Gastrocnemius medialis (tissue), 4 donors: ENCODE data around the gene PDCD1LG2.

Source experiments
- CTCF ChIP-seq, 5 experiments: fragments of 450-650 bp in 3 of 5; fragments of 200-600 bp in 2 of 5; sonication (generic) in 2 of 5; IDR thresholded peaks in 4 of 5; conservative IDR thresholded peaks in 1 of 5; 1 replicate in 4 of 5; 2 replicates in 1 of 5; pipeline ENCODE4 v1.5.1; 2016 to 2019; ENCODE audit warnings: antibody characterized with exemption in 5 of 5, mild to moderate bottlenecking in 3 of 5, moderate library complexity in 3 of 5
- POLR2A ChIP-seq, 2 donors: fragments of 450-650 bp; IDR thresholded peaks; one replicate each; pipeline ENCODE4 v1.6.1; 2017; ENCODE audit warnings: antibody characterized with exemption in 2 of 2, mild to moderate bottlenecking in 2 of 2, moderate library complexity in 2 of 2

- no peak for TF ChIP-seq CTCF (IDR thresholded peaks at IDR 0.05 in 4 of 5, conservative IDR thresholded peaks at IDR 0.05 in 1 of 5)
- TF ChIP-seq POLR2A (IDR thresholded peaks at IDR 0.05) = no peak
These were observed 42.9 kb downstream of the PDCD1LG2 start for GRCh38 chr9:5553211-5553610.
